Brain microvascular endothelial cell (primary cell): Measurements from ENCODE around the gene SERAC1.

ENCODE experiments used
- DNase-seq: peaks from one replicate; pipeline ENCODE4 v3.0.0-alpha.2; 2020
- H3K27ac ChIP-seq: fragments of 250-450 bp; sonication (Bioruptor Pico); 2 replicates; pipeline ENCODE4 v1.5.1; 2020; ENCODE audit warnings: mild to moderate bottlenecking, moderate library complexity
- H3K27me3 ChIP-seq: fragments of 250-450 bp; sonication (Bioruptor Pico); replicated peaks from 2 replicates; pipeline ENCODE4 v1.5.1; 2020; ENCODE audit warnings: mild to moderate bottlenecking
- H3K36me3 ChIP-seq: fragments of 250-450 bp; sonication (Bioruptor Pico); replicated peaks from 2 replicates; pipeline ENCODE4 v1.5.1; 2020; ENCODE audit warnings: mild to moderate bottlenecking
- H3K4me3 ChIP-seq: 2 replicates; pipeline ENCODE4 v1.5.1; 2011; ENCODE audit warnings: low read depth, mild to moderate bottlenecking, control low read depth, low read length, moderate library complexity
- in situ Hi-C: cut with HindIII; loops from 2 replicates; pipeline ENCODE4 v1.10.0; 2017; ENCODE audit warnings: low sequenced_read_pairs, low pct_ligation_motif_present
- TF ChIP-seq, protein P1 (sequence below): IDR thresholded peaks from 2 replicates; pipeline ENCODE4 v1.5.1; 2011; ENCODE audit warnings: low read depth, mild to moderate bottlenecking, moderate library complexity, low read length, control low read depth, inconsistent platforms; ENCODE audit errors: missing control alignments

SERAC1 gene

DNA sequence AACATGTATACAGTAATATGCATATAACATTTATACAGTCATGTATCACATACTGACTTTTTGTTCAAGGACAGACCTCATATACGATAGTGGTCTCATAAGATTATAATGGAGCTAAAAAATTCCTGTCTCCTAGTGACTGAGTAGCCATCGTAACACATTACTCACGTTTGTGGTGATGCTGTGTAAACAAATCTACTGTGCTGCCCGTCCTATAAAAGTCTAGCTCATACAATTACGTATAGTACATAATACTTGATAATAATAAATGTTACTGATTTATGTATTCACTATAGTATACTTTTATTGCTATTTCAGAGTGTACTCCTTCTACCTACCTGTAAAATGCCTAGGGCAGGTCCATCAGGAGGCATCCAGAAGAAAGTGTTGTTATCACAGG is 17.4 kb downstream of the SERAC1 start:
- in situ Hi-C loops = no loop called here
- Histone ChIP-seq H3K4me3 (no peak overlapping the region), H3K27me3 (no peaks in the 10 kb centered on the region), H3K27ac (peak overlapping the region; percentile 70), H3K36me3 (peaks cover 3% of the 10 kb centered on the region)
- TF ChIP-seq, protein P1, sequence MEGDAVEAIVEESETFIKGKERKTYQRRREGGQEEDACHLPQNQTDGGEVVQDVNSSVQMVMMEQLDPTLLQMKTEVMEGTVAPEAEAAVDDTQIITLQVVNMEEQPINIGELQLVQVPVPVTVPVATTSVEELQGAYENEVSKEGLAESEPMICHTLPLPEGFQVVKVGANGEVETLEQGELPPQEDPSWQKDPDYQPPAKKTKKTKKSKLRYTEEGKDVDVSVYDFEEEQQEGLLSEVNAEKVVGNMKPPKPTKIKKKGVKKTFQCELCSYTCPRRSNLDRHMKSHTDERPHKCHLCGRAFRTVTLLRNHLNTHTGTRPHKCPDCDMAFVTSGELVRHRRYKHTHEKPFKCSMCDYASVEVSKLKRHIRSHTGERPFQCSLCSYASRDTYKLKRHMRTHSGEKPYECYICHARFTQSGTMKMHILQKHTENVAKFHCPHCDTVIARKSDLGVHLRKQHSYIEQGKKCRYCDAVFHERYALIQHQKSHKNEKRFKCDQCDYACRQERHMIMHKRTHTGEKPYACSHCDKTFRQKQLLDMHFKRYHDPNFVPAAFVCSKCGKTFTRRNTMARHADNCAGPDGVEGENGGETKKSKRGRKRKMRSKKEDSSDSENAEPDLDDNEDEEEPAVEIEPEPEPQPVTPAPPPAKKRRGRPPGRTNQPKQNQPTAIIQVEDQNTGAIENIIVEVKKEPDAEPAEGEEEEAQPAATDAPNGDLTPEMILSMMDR = no peak
- DNase-seq = peak; percentile 80

DNA sequence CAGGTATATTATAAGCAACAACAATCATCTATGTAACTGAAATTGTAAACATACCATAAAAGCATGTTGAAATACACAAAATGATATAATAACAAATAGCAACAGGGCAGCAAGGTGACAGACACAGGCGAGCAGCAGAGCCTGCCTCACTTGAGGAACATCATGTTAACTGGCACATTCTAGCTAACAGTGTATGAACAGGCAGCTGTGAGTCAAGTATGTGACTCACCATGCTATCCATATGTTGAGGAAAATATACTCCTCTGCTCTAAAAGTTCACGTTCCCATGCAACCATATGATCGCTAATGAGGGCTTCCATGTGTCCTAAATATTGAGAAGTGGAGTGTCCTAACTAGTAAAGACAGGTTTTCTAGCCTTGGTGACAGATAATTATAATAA is 18.4 kb downstream of the SERAC1 start:
- Histone ChIP-seq H3K36me3 (peaks cover 3% of the 10 kb centered on the region), H3K27me3 (no peaks in the 10 kb centered on the region), H3K4me3 (no peak overlapping the region), H3K27ac (peak overlapping the region; percentile 70)
- DNase-seq = peak; percentile 83
- TF ChIP-seq, protein P1 = no peak
- in situ Hi-C loops = no loop called here

DNA sequence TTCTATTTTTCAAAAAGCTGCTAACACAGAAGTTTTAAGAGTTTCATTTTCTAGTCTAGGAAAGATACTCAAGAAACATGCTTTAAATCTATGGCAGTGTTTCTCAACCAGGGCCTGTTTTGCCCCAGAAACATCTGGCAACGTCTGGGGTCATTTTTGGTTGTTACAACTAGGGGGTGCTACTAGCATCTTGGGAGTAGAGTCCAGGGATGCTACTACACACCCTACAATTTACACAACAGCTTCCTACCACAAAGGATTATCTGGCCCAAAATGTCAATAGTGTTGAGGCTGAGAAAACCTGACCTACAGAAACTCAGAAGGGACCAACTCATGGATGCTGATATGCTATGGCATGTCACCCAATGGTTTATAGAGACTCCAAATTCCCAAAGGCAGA is 24.4 kb downstream of the SERAC1 start:
- no peak overlapping the region for H3K27ac ChIP-seq
- peaks cover 6% of the 10 kb centered on the region for H3K36me3 ChIP-seq
- H3K27me3 ChIP-seq = no peaks in the 10 kb centered on the region
- TF ChIP-seq, protein P1 = peak; percentile 58
- in situ Hi-C loops = no loop called here
- DNase-seq = no peak
- H3K4me3 ChIP-seq = no peak overlapping the region

DNA sequence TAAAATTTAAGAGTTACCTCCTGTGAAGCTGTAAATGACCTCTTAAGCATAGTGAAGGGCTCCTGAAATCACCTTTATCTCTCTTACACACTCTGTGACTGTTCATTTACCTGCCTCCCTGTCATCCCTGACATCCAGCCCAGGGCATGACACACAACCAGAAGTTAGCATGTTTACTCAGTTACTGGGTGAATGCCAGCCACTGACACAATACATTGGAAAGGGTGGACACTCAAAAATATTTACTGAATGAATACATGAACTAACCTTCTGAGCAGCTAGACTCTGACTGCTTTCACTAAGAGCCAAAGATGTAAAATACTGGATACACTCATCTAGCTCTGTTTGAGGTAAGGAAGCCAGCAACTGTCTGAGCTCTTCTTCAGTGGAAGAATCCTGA is 25.3 kb downstream of the SERAC1 start:
- in situ Hi-C loops = no loop called here
- H3K27me3 ChIP-seq = no peaks in the 10 kb centered on the region
- no peak overlapping the region for H3K27ac ChIP-seq
- peak; percentile 49 for DNase-seq
- no peak overlapping the region for H3K4me3 ChIP-seq
- H3K36me3 ChIP-seq = peaks cover 6% of the 10 kb centered on the region
- TF ChIP-seq, protein P1 = no peak

DNA sequence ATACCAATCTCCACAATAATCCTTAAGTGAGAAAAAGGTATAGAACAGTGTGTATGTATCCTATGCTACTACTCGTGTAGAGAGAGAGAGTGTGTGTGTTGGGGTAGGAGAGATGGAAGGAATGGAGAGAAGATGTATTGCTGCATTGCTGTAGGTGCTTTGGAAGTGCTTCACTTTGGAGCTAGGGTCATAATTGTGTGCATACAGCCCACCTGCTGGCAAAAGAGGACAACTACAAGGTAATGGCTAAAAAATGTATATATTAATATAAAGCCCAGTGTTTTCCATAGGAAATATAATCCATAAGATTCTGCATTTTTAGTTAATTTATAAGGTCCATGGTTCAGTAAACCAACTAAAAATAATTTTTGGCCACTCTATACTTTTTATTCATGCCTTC is 36.1 kb downstream of the SERAC1 start:
- no peaks in the 10 kb centered on the region for H3K27me3 ChIP-seq
- no peaks in the 10 kb centered on the region for H3K36me3 ChIP-seq
- H3K27ac ChIP-seq = no peak overlapping the region
- in situ Hi-C loops = no loop called here
- peak; percentile 22 for DNase-seq
- no peak overlapping the region for H3K4me3 ChIP-seq
- TF ChIP-seq, protein P1 = peak; percentile 71

DNA sequence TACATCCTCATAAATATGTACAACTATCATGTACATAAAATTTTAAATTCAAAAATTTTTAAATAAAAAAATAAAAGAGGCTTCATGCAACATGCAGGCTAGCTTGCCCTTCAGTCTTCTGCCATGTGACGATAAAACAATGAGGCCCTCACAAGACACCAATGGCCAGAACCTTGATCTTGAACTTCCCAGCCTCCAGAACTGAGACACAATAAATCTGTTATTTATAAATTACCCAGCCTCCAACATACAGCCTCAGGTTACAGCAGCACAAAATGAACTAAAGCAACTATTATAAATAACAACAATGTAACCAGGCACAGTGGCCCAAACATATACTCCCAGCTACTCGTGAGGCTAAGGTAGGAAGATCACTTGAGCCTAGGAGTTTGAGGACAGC is 42.8 kb downstream of the SERAC1 start:
- TF ChIP-seq, protein P1 = no peak
- Histone ChIP-seq H3K36me3 (no peaks in the 10 kb centered on the region), H3K4me3 (no peak overlapping the region), H3K27me3 (no peaks in the 10 kb centered on the region), H3K27ac (no peak overlapping the region)
- DNase-seq = no peak
- in situ Hi-C loops = no loop called here
